ENCODE measurements around the gene GADD45G. TPM values are rescaled to one million over a fixed set of nuclear protein-coding genes. Genes with fewer than 3 reads are reported as not detected.

Gene GADD45G
- total RNA-seq, 1 experiment from 2014 or later, result 7.7 TPM

GRCh38 chr9:89619019-89619418, 14.2 kb downstream of the GADD45G start:
- Histone ChIP-seq H3K4ac (ENCODE audit: low read depth, low read length) (no peak overlapping the region), H3K23ac (ENCODE audit: insufficient read length, low read depth, low read length) (no peak overlapping the region), H3K23me2 (ENCODE audit: insufficient read length, low read depth, low read length, poor library complexity, severe bottlenecking) (no peaks in the 10 kb centered on the region), H2BK12ac (ENCODE audit: insufficient read length, low read depth, low read length) (no peak overlapping the region), H2AK5ac (ENCODE audit: insufficient read length, low read length) (no peak overlapping the region), H3K14ac (ENCODE audit: insufficient read depth, low read length) (no peak overlapping the region), H4K91ac (ENCODE audit: insufficient read length, low read depth, low read length) (no peak overlapping the region), H3K18ac (ENCODE audit: insufficient read length, low read depth, low read length) (no peak overlapping the region), H3K9ac (ENCODE audit: extremely low read depth, insufficient read length, low read length) (no peak overlapping the region), H4K5ac (ENCODE audit: insufficient read length, low read depth, low read length) (no peak overlapping the region), H3K56ac (ENCODE audit: insufficient read length, low read depth, low read length) (no peak overlapping the region), H4K20me1 (ENCODE audit: control insufficient read depth, insufficient read depth, insufficient read length) (no peaks in the 10 kb centered on the region), H3K27me3 (ENCODE audit: insufficient read depth, low read length) (no peaks in the 10 kb centered on the region), H4K8ac (replicated peaks; ENCODE audit: insufficient read length, low read depth, low read length) (no peak overlapping the region), H3K9me3 (ENCODE audit: control insufficient read depth, low read depth, low read length) (no peaks in the 10 kb centered on the region), H2BK5ac (ENCODE audit: insufficient read length, low read length) (no peak overlapping the region), H2BK20ac (ENCODE audit: low read depth, low read length, poor library complexity, severe bottlenecking) (no peak overlapping the region), H3K79me2 (ENCODE audit: insufficient read depth, low read length) (no peaks in the 10 kb centered on the region), H2AFZ (ENCODE audit: low read length) (no peak overlapping the region), H2BK15ac (ENCODE audit: low read depth, low read length) (no peak overlapping the region), H3K27ac (ENCODE audit: insufficient read length, low read depth, low read length) (no peak overlapping the region), H3K79me1 (ENCODE audit: insufficient read depth, low read depth, low read length, poor library complexity, severe bottlenecking) (no peaks in the 10 kb centered on the region), H3T11ph (ENCODE audit: low read length) (no peak overlapping the region), H2BK120ac (ENCODE audit: low read depth, low read length, poor library complexity, severe bottlenecking) (no peak overlapping the region), H3K4me2 (ENCODE audit: insufficient read depth, insufficient read length, low read length) (no peak overlapping the region), H3K4me1 (ENCODE audit: insufficient read depth, low read length) (peaks cover 4% of the 10 kb centered on the region; the same call in 1 of the 2 replicates)
- TF ChIP-seq CTCF (conservative IDR thresholded peaks at IDR 0.05), result peak; percentile 50
- Mint-ChIP-seq H3K9me3 (no peaks in the 10 kb centered on the region), H3K36me3 (ENCODE audit: insufficient read depth in 1 of 3, low read depth in 3 of 3) (no peaks in the 10 kb centered on the region), H3K27me3 (ENCODE audit: low read depth) (peaks cover 18% of the 10 kb centered on the region), H3K27ac (no peak overlapping the region), H3K4me1 (peaks cover 44 to 48% of the 10 kb centered on the region in 2 experiments), H3K4me3 (no peak overlapping the region)
- WGBS (ENCODE audit: extremely low coverage, insufficient read length, low lambda C conversion rate), result no CpG with 5 or more reads among the region's 1 CpG
- peak; percentile 77 for DNase-seq
